Trophoblast cell (in vitro differentiated cells and primary cell): ENCODE measurements around the gene ADCY2.

ENCODE experiments used
- DNase-seq, 2 donors: peaks; one replicate each; pipeline ENCODE4 v3.0.0-alpha.2; 2016
- H2AFZ ChIP-seq: 2 replicates; pipeline ENCODE4 v1.6.1; 2013; ENCODE audit warnings: low read length, moderate library complexity, mild to moderate bottlenecking; ENCODE audit not compliant: insufficient read depth, poor library complexity
- H2AK5ac ChIP-seq: 2 replicates; pipeline ENCODE4 v1.6.1; 2013; ENCODE audit warnings: mild to moderate bottlenecking, low read length
- H2BK120ac ChIP-seq: 2 replicates; pipeline ENCODE4 v1.6.1; 2013; ENCODE audit warnings: low read length, mild to moderate bottlenecking, moderate library complexity; ENCODE audit not compliant: insufficient read depth, poor library complexity
- H2BK12ac ChIP-seq: 2 replicates; pipeline ENCODE4 v1.6.1; 2013; ENCODE audit warnings: mild to moderate bottlenecking, low read length, moderate library complexity
- H2BK5ac ChIP-seq: 2 replicates; pipeline ENCODE4 v1.6.1; 2013; ENCODE audit warnings: low read length, low read depth, moderate library complexity, mild to moderate bottlenecking; ENCODE audit not compliant: poor library complexity
- H3K14ac ChIP-seq: 2 replicates; pipeline ENCODE4 v1.6.1; 2013; ENCODE audit warnings: mild to moderate bottlenecking, low read length
- H3K18ac ChIP-seq: 2 replicates; pipeline ENCODE4 v1.6.1; 2013; ENCODE audit warnings: mild to moderate bottlenecking, low read length
- H3K23ac ChIP-seq: 2 replicates; pipeline ENCODE4 v1.6.1; 2013; ENCODE audit warnings: low read length
- H3K27ac ChIP-seq: 2 replicates; pipeline ENCODE4 v1.5.1; 2013; ENCODE audit warnings: low read depth, mild to moderate bottlenecking, inconsistent platforms, low read length, moderate library complexity
- H3K27me3 ChIP-seq: 2 replicates; pipeline ENCODE4 v1.6.1; 2013; ENCODE audit warnings: inconsistent platforms, mild to moderate bottlenecking, low read length, moderate library complexity; ENCODE audit not compliant: insufficient read depth
- H3K36me3 ChIP-seq, 2 experiments: 1 replicate in 1 of 2; 2 replicates in 1 of 2; pipeline ENCODE4 v1.6.1; 2013; ENCODE audit warnings: low read length in 2 of 2, mild to moderate bottlenecking in 2 of 2, moderate library complexity in 1 of 2; ENCODE audit not compliant: insufficient read depth in 2 of 2, control insufficient read depth in 1 of 2
- H3K4ac ChIP-seq: 2 replicates; pipeline ENCODE4 v1.6.1; 2013; ENCODE audit warnings: low read depth, mild to moderate bottlenecking, low read length, moderate library complexity
- H3K4me1 ChIP-seq, 2 experiments: 1 replicate in 1 of 2; 2 replicates in 1 of 2; pipeline ENCODE4 v1.6.1; 2013; ENCODE audit warnings: low read length in 2 of 2, mild to moderate bottlenecking in 2 of 2, moderate library complexity in 1 of 2; ENCODE audit not compliant: insufficient read depth in 2 of 2, control insufficient read depth in 1 of 2
- H3K4me2 ChIP-seq: 2 replicates; pipeline ENCODE4 v1.6.1; 2013; ENCODE audit warnings: inconsistent platforms, mild to moderate bottlenecking, low read length, moderate library complexity
- H3K4me3 ChIP-seq: 2 replicates; pipeline ENCODE4 v1.5.1; 2013; ENCODE audit warnings: mild to moderate bottlenecking, low read depth, low read length, inconsistent platforms
- H3K79me1 ChIP-seq: one replicate; pipeline ENCODE4 v1.6.1; 2013; ENCODE audit warnings: low read length
- H3K79me2 ChIP-seq: 2 replicates; pipeline ENCODE4 v1.6.1; 2013; ENCODE audit warnings: low read length, mild to moderate bottlenecking; ENCODE audit not compliant: control insufficient read depth, insufficient read depth, poor library complexity
- H3K9ac ChIP-seq: 2 replicates; pipeline ENCODE4 v1.6.1; 2013; ENCODE audit warnings: mild to moderate bottlenecking, low read length
- H3K9me3 ChIP-seq: 2 replicates; pipeline ENCODE4 v1.6.1; 2013; ENCODE audit warnings: low read depth, mild to moderate bottlenecking, control low read depth, inconsistent platforms, low read length; ENCODE audit not compliant: insufficient read depth
- H4K12ac ChIP-seq: 2 replicates; pipeline ENCODE4 v1.6.1; 2013; ENCODE audit warnings: low read depth, mild to moderate bottlenecking, low read length, moderate library complexity
- H4K8ac ChIP-seq: 2 replicates; pipeline ENCODE4 v1.6.1; 2013; ENCODE audit warnings: low read depth, mild to moderate bottlenecking, low read length, moderate library complexity
- H4K91ac ChIP-seq: one replicate; pipeline ENCODE4 v1.6.1; 2013; ENCODE audit warnings: low read depth, mild to moderate bottlenecking, low read length, moderate library complexity
- WGBS: extraction: QIAGEN DNeasy Blood & Tissue Kit; methylation state at CpG from one replicate; pipeline ENCODE4 v1.1.7; 2013; ENCODE audit warnings: missing lambda C conversion rate; ENCODE audit not compliant: insufficient read length, insufficient coverage; ENCODE audit errors: extremely low coverage; 5-methylcytosine and 5-hydroxymethylcytosine counted together

The ADCY2 gene

GRCh38 chr5:7541898-7542297 is 146.0 kb downstream of the ADCY2 start:
- H3K4me2 ChIP-seq: no peak overlapping the region
- H2AK5ac ChIP-seq: no peak overlapping the region
- no peak overlapping the region for H3K14ac ChIP-seq
- no peak overlapping the region for H2BK5ac ChIP-seq
- no peak overlapping the region for H2BK12ac ChIP-seq
- H2BK120ac ChIP-seq: no peak overlapping the region
- no peak overlapping the region for H3K4ac ChIP-seq
- no peak overlapping the region for H4K91ac ChIP-seq
- no peak overlapping the region for H3K27ac ChIP-seq
- no peaks in the 10 kb centered on the region for H3K36me3 ChIP-seq
- H2AFZ ChIP-seq: no peak overlapping the region
- H3K9me3 ChIP-seq: peaks cover 1% of the 10 kb centered on the region
- H3K18ac ChIP-seq: no peak overlapping the region
- H4K12ac ChIP-seq: no peak overlapping the region
- no peak overlapping the region for H3K9ac ChIP-seq
- H3K4me1 ChIP-seq: no peaks in the 10 kb centered on the region
- no CpG with 5 or more reads among the region's 2 CpGs for WGBS
- H3K27me3 ChIP-seq: no peaks in the 10 kb centered on the region
- H3K79me1 ChIP-seq: no peaks in the 10 kb centered on the region
- no peak for DNase-seq
- no peak overlapping the region for H3K4me3 ChIP-seq
- H3K79me2 ChIP-seq: no peaks in the 10 kb centered on the region
- no peak overlapping the region for H4K8ac ChIP-seq
- H3K23ac ChIP-seq: no peak overlapping the region

- no peaks in the 10 kb centered on the region for H3K79me2 ChIP-seq
- H3K4me2 ChIP-seq: no peak overlapping the region
- no peak overlapping the region for H3K9ac ChIP-seq
- WGBS: no CpG with 5 or more reads among the region's 6 CpGs
- H3K4me3 ChIP-seq: no peak overlapping the region
- no peaks in the 10 kb centered on the region for H3K79me1 ChIP-seq
- H3K4ac ChIP-seq: no peak overlapping the region
- H3K36me3 ChIP-seq: no peaks in the 10 kb centered on the region
- H2AFZ ChIP-seq: no peak overlapping the region
- no peaks in the 10 kb centered on the region for H3K4me1 ChIP-seq
- no peak overlapping the region for H4K12ac ChIP-seq
- peaks cover 3% of the 10 kb centered on the region for H3K9me3 ChIP-seq
- no peak overlapping the region for H2BK12ac ChIP-seq
- H4K91ac ChIP-seq: no peak overlapping the region
- no peak overlapping the region for H2AK5ac ChIP-seq
- no peak for DNase-seq
- H3K18ac ChIP-seq: no peak overlapping the region
- no peak overlapping the region for H2BK5ac ChIP-seq
- no peak overlapping the region for H3K27ac ChIP-seq
- H2BK120ac ChIP-seq: no peak overlapping the region
- H4K8ac ChIP-seq: no peak overlapping the region
- no peak overlapping the region for H3K23ac ChIP-seq
- no peaks in the 10 kb centered on the region for H3K27me3 ChIP-seq
- no peak overlapping the region for H3K14ac ChIP-seq
Measured at GRCh38 chr5:7546555-7546954, 150.6 kb downstream of the ADCY2 start.

GRCh38 chr5:7548596-7548995 is 152.7 kb downstream of the ADCY2 start:
- Histone ChIP-seq H3K23ac (no peak overlapping the region), H3K4me3 (no peak overlapping the region), H2BK120ac (no peak overlapping the region), H3K27ac (no peak overlapping the region), H3K36me3 (no peaks in the 10 kb centered on the region), H3K79me2 (no peaks in the 10 kb centered on the region), H3K9me3 (peaks cover 3% of the 10 kb centered on the region), H3K79me1 (no peaks in the 10 kb centered on the region), H2AFZ (no peak overlapping the region), H3K27me3 (no peaks in the 10 kb centered on the region), H4K8ac (no peak overlapping the region), H2BK12ac (no peak overlapping the region), H3K4me1 (no peaks in the 10 kb centered on the region), H3K9ac (no peak overlapping the region), H3K14ac (no peak overlapping the region), H2AK5ac (no peak overlapping the region), H4K91ac (no peak overlapping the region), H3K18ac (no peak overlapping the region), H2BK5ac (no peak overlapping the region), H3K4ac (no peak overlapping the region), H3K4me2 (no peak overlapping the region), H4K12ac (no peak overlapping the region)
- DNase-seq: no peak
- no CpG with 5 or more reads among the region's 2 CpGs for WGBS

- Histone ChIP-seq H3K27ac (no peak overlapping the region), H3K4me1 (no peaks in the 10 kb centered on the region), H2BK120ac (no peak overlapping the region), H2AFZ (no peak overlapping the region), H3K79me2 (no peaks in the 10 kb centered on the region), H3K23ac (no peak overlapping the region), H2AK5ac (no peak overlapping the region), H2BK5ac (no peak overlapping the region), H2BK12ac (no peak overlapping the region), H3K4me2 (no peak overlapping the region), H4K12ac (no peak overlapping the region), H4K8ac (no peak overlapping the region), H3K36me3 (no peaks in the 10 kb centered on the region), H3K4ac (no peak overlapping the region), H3K14ac (no peak overlapping the region), H3K27me3 (no peaks in the 10 kb centered on the region), H3K18ac (no peak overlapping the region), H3K9me3 (no peaks in the 10 kb centered on the region), H3K79me1 (no peaks in the 10 kb centered on the region), H4K91ac (no peak overlapping the region), H3K4me3 (no peak overlapping the region), H3K9ac (no peak overlapping the region)
- no CpG with 5 or more reads among the region's 2 CpGs for WGBS
- no peak for DNase-seq
Measured at GRCh38 chr5:7565559-7565958, 169.6 kb downstream of the ADCY2 start.
